ENCODE results near the gene LRP5.
A peak's percentile ranks its signal among the peaks of the same experiment; 100 is the strongest.
"Not testable (repeated sequence)": the region's sequence is repeated elsewhere in the genome, so short reads cannot be mapped to it uniquely, and the experiment has no call there.

The LRP5 gene

GRCh38 chr11:68444566-68444965 is 132.2 kb downstream of the LRP5 start:
- DNase-seq (ENCODE audit: low spot score): no peak

GRCh38 chr11:68445531-68446035 is 133.2 kb downstream of the LRP5 start:
- DNase-seq (ENCODE audit: low spot score): no peak

- no peak for DNase-seq (ENCODE audit: low spot score)
Observed at GRCh38 chr11:68446046-68446725, 133.8 kb downstream of the LRP5 start.

GRCh38 chr11:68447015-68447801 is 134.8 kb downstream of the LRP5 start:
- peak; percentile 83 for DNase-seq (ENCODE audit: low spot score)

- not testable (repeated sequence) for DNase-seq (ENCODE audit: low spot score)
Observed at GRCh38 chr11:68447914-68448313, 135.5 kb downstream of the LRP5 start.

GRCh38 chr11:68448604-68449011 is 136.2 kb downstream of the LRP5 start:
- no peak for DNase-seq (ENCODE audit: low spot score)

GRCh38 chr11:68449951-68450350 is 137.6 kb downstream of the LRP5 start:
- DNase-seq (ENCODE audit: low spot score): no peak

- DNase-seq (ENCODE audit: low spot score): no peak
Observed at GRCh38 chr11:68450711-68451110, 138.3 kb downstream of the LRP5 start.

GRCh38 chr11:68454767-68455166 is 142.4 kb downstream of the LRP5 start:
- no peak for DNase-seq (ENCODE audit: low spot score)

GRCh38 chr11:68455485-68455884 is 143.1 kb downstream of the LRP5 start:
- no peak for DNase-seq (ENCODE audit: low spot score)

GRCh38 chr11:68457216-68457897 is 145.0 kb downstream of the LRP5 start:
- no peak for DNase-seq (ENCODE audit: low spot score)

GRCh38 chr11:68457898-68458249 is 145.5 kb downstream of the LRP5 start:
- DNase-seq (ENCODE audit: low spot score): no peak

GRCh38 chr11:68458340-68458739 is 145.9 kb downstream of the LRP5 start:
- DNase-seq (ENCODE audit: low spot score): not testable (repeated sequence)

- DNase-seq (ENCODE audit: low spot score): peak; percentile 97
Observed at GRCh38 chr11:68459886-68460740, 147.7 kb downstream of the LRP5 start.

- peak; percentile 19 for DNase-seq (ENCODE audit: low spot score)
Observed at GRCh38 chr11:68460741-68461574, 148.6 kb downstream of the LRP5 start, which contains the start of gene PPP6R3. PPP6R3 (plus strand) TSS chr11:68460752; CDS start chr11:68537665, 76,913 bp downstream.

- no peak for DNase-seq (ENCODE audit: low spot score)
Observed at GRCh38 chr11:68461575-68461917, 149.2 kb downstream of the LRP5 start.

- no peak for DNase-seq (ENCODE audit: low spot score)
Observed at GRCh38 chr11:68463714-68464113, 151.3 kb downstream of the LRP5 start.

GRCh38 chr11:68467201-68467834 is 154.9 kb downstream of the LRP5 start:
- no peak for DNase-seq (ENCODE audit: low spot score)

- DNase-seq (ENCODE audit: low spot score): no peak
Observed at GRCh38 chr11:68468217-68468828, 155.9 kb downstream of the LRP5 start.

- no peak for DNase-seq (ENCODE audit: low spot score)
Observed at GRCh38 chr11:68469122-68469521, 156.7 kb downstream of the LRP5 start.
